ENCODE data around the gene KLHL10. TPM values are rescaled to one million over a fixed set of nuclear protein-coding genes. Genes with fewer than 3 reads are reported as not detected.

Gene KLHL10
- polyA plus RNA-seq, 2 of the 4 experiments (the other 2 are of a cell fraction), result 0.12 to 0.13 TPM

- TF ChIP-seq, protein P1, sequence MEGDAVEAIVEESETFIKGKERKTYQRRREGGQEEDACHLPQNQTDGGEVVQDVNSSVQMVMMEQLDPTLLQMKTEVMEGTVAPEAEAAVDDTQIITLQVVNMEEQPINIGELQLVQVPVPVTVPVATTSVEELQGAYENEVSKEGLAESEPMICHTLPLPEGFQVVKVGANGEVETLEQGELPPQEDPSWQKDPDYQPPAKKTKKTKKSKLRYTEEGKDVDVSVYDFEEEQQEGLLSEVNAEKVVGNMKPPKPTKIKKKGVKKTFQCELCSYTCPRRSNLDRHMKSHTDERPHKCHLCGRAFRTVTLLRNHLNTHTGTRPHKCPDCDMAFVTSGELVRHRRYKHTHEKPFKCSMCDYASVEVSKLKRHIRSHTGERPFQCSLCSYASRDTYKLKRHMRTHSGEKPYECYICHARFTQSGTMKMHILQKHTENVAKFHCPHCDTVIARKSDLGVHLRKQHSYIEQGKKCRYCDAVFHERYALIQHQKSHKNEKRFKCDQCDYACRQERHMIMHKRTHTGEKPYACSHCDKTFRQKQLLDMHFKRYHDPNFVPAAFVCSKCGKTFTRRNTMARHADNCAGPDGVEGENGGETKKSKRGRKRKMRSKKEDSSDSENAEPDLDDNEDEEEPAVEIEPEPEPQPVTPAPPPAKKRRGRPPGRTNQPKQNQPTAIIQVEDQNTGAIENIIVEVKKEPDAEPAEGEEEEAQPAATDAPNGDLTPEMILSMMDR (IDR thresholded peaks at IDR 0.05), result no peak
- TF ChIP-seq ZNF302 (CRISPR knock-in tag; IDR thresholded peaks at IDR 0.05) (no peak), HEYL (CRISPR knock-in tag; IDR thresholded peaks at IDR 0.05) (no peak)
- TF ChIP-seq, protein P2, sequence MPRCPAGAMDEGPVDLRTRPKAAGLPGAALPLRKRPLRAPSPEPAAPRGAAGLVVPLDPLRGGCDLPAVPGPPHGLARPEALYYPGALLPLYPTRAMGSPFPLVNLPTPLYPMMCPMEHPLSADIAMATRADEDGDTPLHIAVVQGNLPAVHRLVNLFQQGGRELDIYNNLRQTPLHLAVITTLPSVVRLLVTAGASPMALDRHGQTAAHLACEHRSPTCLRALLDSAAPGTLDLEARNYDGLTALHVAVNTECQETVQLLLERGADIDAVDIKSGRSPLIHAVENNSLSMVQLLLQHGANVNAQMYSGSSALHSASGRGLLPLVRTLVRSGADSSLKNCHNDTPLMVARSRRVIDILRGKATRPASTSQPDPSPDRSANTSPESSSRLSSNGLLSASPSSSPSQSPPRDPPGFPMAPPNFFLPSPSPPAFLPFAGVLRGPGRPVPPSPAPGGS (IDR thresholded peaks at IDR 0.05), result peak; percentile 86; the same call in 2 of the 3 replicates
Measured at GRCh38 chr17:41864836-41865595, 27.4 kb downstream of the KLHL10 start, which contains the start of gene KLHL11 (continued).

GRCh38 chr17:41865596-41865893, 27.9 kb downstream of the KLHL10 start:
- ChIA-PET CTCF (interaction anchor here (0.6 to 2.9 kb wide), 11 partner anchors 16 to 319 kb away, joined by 3 to 11 read pairs (median 5); partner anchors contain the start of genes JUP and P3H4), POLR2A (interaction anchor here (0.6 to 2.2 kb wide), 12 partner anchors 13 to 177 kb away, joined by 3 to 13 read pairs (median 4); partner anchors contain the start of genes ACLY, EIF1, FKBP10 and ODAD4)
- Histone ChIP-seq H3K4me3 (peak overlapping the region; percentile 89; the same call in 1 of the 3 replicates), H3K27ac (peak overlapping the region; percentile 63 to 94), H3K4me1 (peaks cover 36% of the 10 kb centered on the region), H3K9me3 (no peaks in the 10 kb centered on the region), H3K4me2 (peak overlapping the region; percentile 88)
- DNase-seq (ENCODE audit: low read depth in 1 of 2, low spot score in 1 of 2) (no peak), FAIRE-seq (no peak), ATAC-seq (no peak)
- WGBS (ENCODE audit: missing lambda C conversion rate), result 3% methylated on average over 10 of the region's 10 CpGs
- TF ChIP-seq HOXB5 (CRISPR knock-in tag; IDR thresholded peaks at IDR 0.05), result no peak
- no peak for TF ChIP-seq FOXS1 (CRISPR knock-in tag; IDR thresholded peaks at IDR 0.05)
- TF ChIP-seq USF2 (IDR thresholded peaks at IDR 0.05), result no peak
- no peak for TF ChIP-seq CBX2 (IDR thresholded peaks at IDR 0.05; ENCODE audit: borderline replicate concordance, low read depth)
- TF ChIP-seq ZNF302 (CRISPR knock-in tag; IDR thresholded peaks at IDR 0.05), result no peak
- no peak for TF ChIP-seq PHF8 (IDR thresholded peaks at IDR 0.05; ENCODE audit: borderline replicate concordance, low read depth)
- no peak for TF ChIP-seq ESRRA (IDR thresholded peaks at IDR 0.05; ENCODE audit: borderline replicate concordance, low read length)
- no peak for TF ChIP-seq SREBF2 (IDR thresholded peaks at IDR 0.05)
- no peak for TF ChIP-seq SMC3 (IDR thresholded peaks at IDR 0.05)
- TF ChIP-seq ZFP36 (IDR thresholded peaks at IDR 0.05; ENCODE audit: borderline replicate concordance, partially characterized antibody), result no peak
- peak; percentile 96 for TF ChIP-seq HOXA7 (CRISPR knock-in tag; IDR thresholded peaks at IDR 0.05)
- TF ChIP-seq E2F6 (IDR thresholded peaks at IDR 0.05; ENCODE audit: borderline replicate concordance, low read depth), result no peak
- TF ChIP-seq, protein P2 (IDR thresholded peaks at IDR 0.05), result no peak; the same call in 2 of the 3 replicates
- TF ChIP-seq HOXB13 (CRISPR knock-in tag; IDR thresholded peaks at IDR 0.05; ENCODE audit: low read depth), result no peak
- TF ChIP-seq NFE2L2 (conservative IDR thresholded peaks at IDR 0.05; ENCODE audit: low read length), result no peak
- TF ChIP-seq EP300 (IDR thresholded peaks at IDR 0.05), result no peak
- peak; percentile 53; the same call in 1 of the 2 replicates for TF ChIP-seq RFX5 (IDR thresholded peaks at IDR 0.05)
- TF ChIP-seq KDM5A (IDR thresholded peaks at IDR 0.05), result no peak
- TF ChIP-seq HDAC2 (IDR thresholded peaks at IDR 0.05), result no peak
- TF ChIP-seq TFCP2L1 (CRISPR knock-in tag; IDR thresholded peaks at IDR 0.05), result 0 out of 2 replicates have a peak, but pooled peaks have one; percentile 50
- no peak; a peak in 1 of 5 replicates for TF ChIP-seq JUN (IDR thresholded peaks at IDR 0.05)
- TF ChIP-seq, protein P3, sequence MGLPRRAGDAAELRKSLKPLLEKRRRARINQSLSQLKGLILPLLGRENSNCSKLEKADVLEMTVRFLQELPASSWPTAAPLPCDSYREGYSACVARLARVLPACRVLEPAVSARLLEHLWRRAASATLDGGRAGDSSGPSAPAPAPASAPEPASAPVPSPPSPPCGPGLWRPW (IDR thresholded peaks at IDR 0.05), result no peak
- no peak for TF ChIP-seq NPAS2 (CRISPR knock-in tag; IDR thresholded peaks at IDR 0.05; ENCODE audit: borderline replicate concordance)
- TF ChIP-seq RARB (CRISPR knock-in tag; IDR thresholded peaks at IDR 0.05), result peak; percentile 47; the same call in 1 of the 2 replicates
- TF ChIP-seq CEBPB (IDR thresholded peaks at IDR 0.05), result no peak
- TF ChIP-seq, protein P4, sequence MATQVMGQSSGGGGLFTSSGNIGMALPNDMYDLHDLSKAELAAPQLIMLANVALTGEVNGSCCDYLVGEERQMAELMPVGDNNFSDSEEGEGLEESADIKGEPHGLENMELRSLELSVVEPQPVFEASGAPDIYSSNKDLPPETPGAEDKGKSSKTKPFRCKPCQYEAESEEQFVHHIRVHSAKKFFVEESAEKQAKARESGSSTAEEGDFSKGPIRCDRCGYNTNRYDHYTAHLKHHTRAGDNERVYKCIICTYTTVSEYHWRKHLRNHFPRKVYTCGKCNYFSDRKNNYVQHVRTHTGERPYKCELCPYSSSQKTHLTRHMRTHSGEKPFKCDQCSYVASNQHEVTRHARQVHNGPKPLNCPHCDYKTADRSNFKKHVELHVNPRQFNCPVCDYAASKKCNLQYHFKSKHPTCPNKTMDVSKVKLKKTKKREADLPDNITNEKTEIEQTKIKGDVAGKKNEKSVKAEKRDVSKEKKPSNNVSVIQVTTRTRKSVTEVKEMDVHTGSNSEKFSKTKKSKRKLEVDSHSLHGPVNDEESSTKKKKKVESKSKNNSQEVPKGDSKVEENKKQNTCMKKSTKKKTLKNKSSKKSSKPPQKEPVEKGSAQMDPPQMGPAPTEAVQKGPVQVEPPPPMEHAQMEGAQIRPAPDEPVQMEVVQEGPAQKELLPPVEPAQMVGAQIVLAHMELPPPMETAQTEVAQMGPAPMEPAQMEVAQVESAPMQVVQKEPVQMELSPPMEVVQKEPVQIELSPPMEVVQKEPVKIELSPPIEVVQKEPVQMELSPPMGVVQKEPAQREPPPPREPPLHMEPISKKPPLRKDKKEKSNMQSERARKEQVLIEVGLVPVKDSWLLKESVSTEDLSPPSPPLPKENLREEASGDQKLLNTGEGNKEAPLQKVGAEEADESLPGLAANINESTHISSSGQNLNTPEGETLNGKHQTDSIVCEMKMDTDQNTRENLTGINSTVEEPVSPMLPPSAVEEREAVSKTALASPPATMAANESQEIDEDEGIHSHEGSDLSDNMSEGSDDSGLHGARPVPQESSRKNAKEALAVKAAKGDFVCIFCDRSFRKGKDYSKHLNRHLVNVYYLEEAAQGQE (IDR thresholded peaks at IDR 0.05), result no peak
- no peak for TF ChIP-seq POLR2A (IDR thresholded peaks at IDR 0.05; ENCODE audit: low read length)
- no peak for TF ChIP-seq HEYL (CRISPR knock-in tag; IDR thresholded peaks at IDR 0.05)

Measured in A549 (cell line).